Spleen (tissue), 7 donors: Measurements from ENCODE around the gene ISM2.

Experiments used
- CTCF ChIP-seq, 11 experiments: fragments of 200-600 bp in 7 of 11; fragments of 450-650 bp in 4 of 11; sonication (generic) in 4 of 11; IDR thresholded peaks in 8 of 11; conservative IDR thresholded peaks in 3 of 11; 1 replicate in 7 of 11; 2 replicates in 4 of 11; pipeline versions ENCODE4 v1.4.0 to v1.8.0; 2016 to 2021; ENCODE audit warnings: antibody characterized with exemption in 11 of 11, inconsistent platforms in 4 of 11, mild to moderate bottlenecking in 1 of 11
- POLR2AphosphoS5 ChIP-seq, 3 donors: sonication (generic); formaldehyde crosslinking; IDR thresholded peaks; one replicate each; pipeline ENCODE4 v1.5.1; 2017; ENCODE audit warnings: antibody characterized with exemption in 3 of 3
- donor health status: DM: no; HTN: no; CAD: no; lungs with moderate emphysema.
- donor health status: DM: no; HTN: no; CAD: no.
- donor health status: DM: no; HTN: no; CAD: no.

DNA sequence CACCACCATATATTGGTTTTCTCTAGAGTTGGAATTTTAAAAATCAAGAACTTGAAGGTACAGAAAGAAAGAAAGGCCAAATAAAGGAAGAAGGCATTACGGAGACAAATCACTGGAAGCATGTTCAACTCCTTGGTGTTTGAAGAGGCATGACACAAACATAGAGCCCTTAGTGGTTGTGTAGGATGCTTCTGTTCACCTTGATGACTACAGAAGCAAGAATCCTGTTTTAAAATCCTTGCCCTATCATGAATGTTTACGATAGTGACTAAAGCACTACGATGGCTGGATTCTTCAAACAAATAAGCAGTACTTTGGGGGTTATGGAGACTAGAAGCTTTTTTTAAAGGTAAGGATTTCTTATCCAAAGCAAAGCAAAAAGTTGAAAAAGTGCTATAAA is 10.3 kb upstream of the ISM2 start:
- TF ChIP-seq POLR2AphosphoS5 (IDR thresholded peaks at IDR 0.05): no peak
- no peak for TF ChIP-seq CTCF (IDR thresholded peaks at IDR 0.05 in 8 of 11, conservative IDR thresholded peaks at IDR 0.05 in 3 of 11)
